Fibroblast of skin of right biceps (primary cell): ENCODE results near the gene MUSTN1.

ENCODE experiments used
- DNase-seq: peaks from one replicate; pipeline ENCODE4 v3.0.0-alpha.2; 2013

Gene MUSTN1

GRCh38 chr3:52851348-52851747, 16.5 kb upstream of the MUSTN1 start:
- peak; percentile 17 for DNase-seq

- no peak for DNase-seq
Observed at GRCh38 chr3:52849656-52850055, 14.8 kb upstream of the MUSTN1 start.

GRCh38 chr3:52848617-52849016, 13.8 kb upstream of the MUSTN1 start:
- DNase-seq: peak; percentile 82

- no peak for DNase-seq
Observed at GRCh38 chr3:52847726-52848125, 12.9 kb upstream of the MUSTN1 start.

GRCh38 chr3:52847241-52847640, 12.4 kb upstream of the MUSTN1 start:
- DNase-seq: no peak

- no peak for DNase-seq
Observed at GRCh38 chr3:52846432-52846965, 11.7 kb upstream of the MUSTN1 start.

GRCh38 chr3:52845691-52846431, 11.0 kb upstream of the MUSTN1 start:
- no peak for DNase-seq

- DNase-seq: no peak
Observed at GRCh38 chr3:52845157-52845556, 10.3 kb upstream of the MUSTN1 start.

- no peak for DNase-seq
Observed at GRCh38 chr3:52844290-52844975, 9.6 kb upstream of the MUSTN1 start.

GRCh38 chr3:52843881-52844280, 9.1 kb upstream of the MUSTN1 start:
- no peak for DNase-seq

- no peak for DNase-seq
Observed at GRCh38 chr3:52843108-52843865, 8.5 kb upstream of the MUSTN1 start.

GRCh38 chr3:52842424-52842823, 7.6 kb upstream of the MUSTN1 start:
- no peak for DNase-seq

- DNase-seq: no peak
Observed at GRCh38 chr3:52841981-52842340, 7.1 kb upstream of the MUSTN1 start.

GRCh38 chr3:52841211-52841980, 6.6 kb upstream of the MUSTN1 start:
- no peak for DNase-seq

GRCh38 chr3:52839892-52840545, 5.2 kb upstream of the MUSTN1 start:
- no peak for DNase-seq

GRCh38 chr3:52839268-52839575, 4.4 kb upstream of the MUSTN1 start:
- DNase-seq: no peak

GRCh38 chr3:52838561-52839267, 3.9 kb upstream of the MUSTN1 start:
- DNase-seq: no peak

GRCh38 chr3:52836986-52837385, 2.2 kb upstream of the MUSTN1 start:
- no peak for DNase-seq

GRCh38 chr3:52836471-52836845, 1.6 kb upstream of the MUSTN1 start:
- no peak for DNase-seq

- DNase-seq: no peak
Observed at GRCh38 chr3:52835766-52836470, 1.1 kb upstream of the MUSTN1 start.

- DNase-seq: no peak
Observed at GRCh38 chr3:52833202-52833601, 1.6 kb downstream of the MUSTN1 start.
